Activated naive CD4-positive, alpha-beta T cell treated with anti-CD3 and anti-CD28 coated beads, Interleukin-2, amount 50 U/mL, for 72 hours (primary cell): ENCODE data around the gene FCN1. TPM values are rescaled to one million over a fixed set of nuclear protein-coding genes. Genes with fewer than 3 reads are reported as not detected.

Experiments
- ATAC-seq, 2 donors: fragments of 150-1000 bp; cut with Tn5 transposase; 2 replicates each; pipeline ENCODE4 v1.10.0; 2021; ENCODE audit warnings: mild to moderate bottlenecking in 2 of 2, moderate library complexity in 2 of 2
- DNase-seq, 2 donors: peaks; one replicate each; pipeline ENCODE4 v3.0.0; 2021 to 2022; ENCODE audit warnings: low spot score in 2 of 2
- H3K27ac Mint-ChIP-seq, 2 donors: one replicate each; pipeline ENCODE4 v1.8.0; 2022; ENCODE audit warnings: mild to moderate bottlenecking in 2 of 2, mixed read lengths in 2 of 2
- H3K36me3 Mint-ChIP-seq, 2 donors: one replicate each; pipeline ENCODE4 v1.8.0; 2022; ENCODE audit warnings: mixed read lengths in 2 of 2
- H3K9me3 Mint-ChIP-seq, 2 donors: one replicate each; pipeline ENCODE4 v1.8.0; 2022; ENCODE audit warnings: mixed read lengths in 2 of 2
- total RNA-seq, 2 donors: library from RNA; stranded (reverse); gene quantifications; one replicate each; pipeline ENCODE4 v1.2.3, GENCODE V29; 2022

The FCN1 gene
- total RNA-seq, 2 donors from 2014 or later = not detected

- DNase-seq (no peak), ATAC-seq (no peak)
- no peaks in the 10 kb centered on the region for H3K9me3 Mint-ChIP-seq
- H3K27ac Mint-ChIP-seq = no peak within 1 kb of the TSS
- no peaks in the 10 kb centered on the region for H3K36me3 Mint-ChIP-seq
Observed at GRCh38 chr9:134880484-134881312, 37.0 kb downstream of the FCN1 start, which contains the start of gene FCN2. Gene FCN2, plus strand, starts transcription at chr9:134880810. Its CDS starts 12 bp downstream, at chr9:134880822.

- Mint-ChIP-seq H3K9me3 (no peaks in the 10 kb centered on the region), H3K27ac (no peak overlapping the region), H3K36me3 (no peaks in the 10 kb centered on the region)
- DNase-seq (no peak), ATAC-seq (no peak)
Observed at GRCh38 chr9:134879664-134880483, 37.8 kb downstream of the FCN1 start.

GRCh38 chr9:134877541-134877940 lies 40.2 kb downstream of the FCN1 start:
- H3K36me3 Mint-ChIP-seq = no peaks in the 10 kb centered on the region
- ATAC-seq (no peak), DNase-seq (no peak)

GRCh38 chr9:134875371-134875770 lies 42.3 kb downstream of the FCN1 start:
- no peak for ATAC-seq
- Mint-ChIP-seq H3K9me3 (peaks cover 0 to 4% of the 10 kb centered on the region in 2 donors), H3K36me3 (no peaks in the 10 kb centered on the region), H3K27ac (no peak overlapping the region)
- DNase-seq = no peak

More at GRCh38 chr9:134877541-134877940, 40.2 kb downstream of the FCN1 start:
- H3K27ac Mint-ChIP-seq = no peak overlapping the region
- H3K9me3 Mint-ChIP-seq = no peaks in the 10 kb centered on the region

- H3K9me3 Mint-ChIP-seq = peaks cover 0 to 4% of the 10 kb centered on the region in 2 donors
- DNase-seq (no peak), ATAC-seq (no peak)
- H3K27ac Mint-ChIP-seq = no peak overlapping the region
- H3K36me3 Mint-ChIP-seq = no peaks in the 10 kb centered on the region
Observed at GRCh38 chr9:134872482-134873231, 45.1 kb downstream of the FCN1 start.

DNA sequence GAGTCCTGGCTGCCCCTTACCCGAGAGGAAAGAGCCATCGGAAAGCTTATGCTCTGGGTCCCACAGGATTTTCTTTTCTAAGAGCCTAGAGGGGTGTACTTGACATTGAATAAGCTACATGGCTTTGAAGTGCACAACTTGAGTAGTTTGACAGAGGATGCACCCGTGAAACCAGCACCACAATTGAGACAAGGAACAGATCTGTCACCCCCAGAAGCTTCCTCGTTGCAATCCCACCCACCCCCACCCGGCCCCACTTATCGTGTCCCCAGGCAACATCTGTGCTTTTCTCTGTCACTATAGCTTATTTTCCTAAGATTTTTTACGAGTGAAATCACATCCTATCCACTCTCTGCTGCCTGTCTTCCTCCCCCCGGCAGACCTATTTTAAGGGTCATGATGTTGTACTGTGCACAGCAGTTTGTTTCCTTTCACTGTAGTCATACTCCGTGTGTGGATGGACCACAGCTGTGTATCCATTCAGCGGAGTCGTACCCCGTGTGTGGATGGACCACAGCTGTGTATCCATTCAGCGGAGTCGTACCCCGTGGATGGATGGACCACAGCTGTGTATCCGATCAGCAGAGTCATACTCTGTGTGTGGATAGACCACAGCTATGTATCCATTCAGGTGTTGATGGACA lies 45.9 kb downstream of the FCN1 start:
- DNase-seq = no peak
- Mint-ChIP-seq H3K27ac (no peak overlapping the region), H3K36me3 (no peaks in the 10 kb centered on the region), H3K9me3 (peaks cover 0 to 4% of the 10 kb centered on the region in 2 donors)
- no peak for ATAC-seq

DNA sequence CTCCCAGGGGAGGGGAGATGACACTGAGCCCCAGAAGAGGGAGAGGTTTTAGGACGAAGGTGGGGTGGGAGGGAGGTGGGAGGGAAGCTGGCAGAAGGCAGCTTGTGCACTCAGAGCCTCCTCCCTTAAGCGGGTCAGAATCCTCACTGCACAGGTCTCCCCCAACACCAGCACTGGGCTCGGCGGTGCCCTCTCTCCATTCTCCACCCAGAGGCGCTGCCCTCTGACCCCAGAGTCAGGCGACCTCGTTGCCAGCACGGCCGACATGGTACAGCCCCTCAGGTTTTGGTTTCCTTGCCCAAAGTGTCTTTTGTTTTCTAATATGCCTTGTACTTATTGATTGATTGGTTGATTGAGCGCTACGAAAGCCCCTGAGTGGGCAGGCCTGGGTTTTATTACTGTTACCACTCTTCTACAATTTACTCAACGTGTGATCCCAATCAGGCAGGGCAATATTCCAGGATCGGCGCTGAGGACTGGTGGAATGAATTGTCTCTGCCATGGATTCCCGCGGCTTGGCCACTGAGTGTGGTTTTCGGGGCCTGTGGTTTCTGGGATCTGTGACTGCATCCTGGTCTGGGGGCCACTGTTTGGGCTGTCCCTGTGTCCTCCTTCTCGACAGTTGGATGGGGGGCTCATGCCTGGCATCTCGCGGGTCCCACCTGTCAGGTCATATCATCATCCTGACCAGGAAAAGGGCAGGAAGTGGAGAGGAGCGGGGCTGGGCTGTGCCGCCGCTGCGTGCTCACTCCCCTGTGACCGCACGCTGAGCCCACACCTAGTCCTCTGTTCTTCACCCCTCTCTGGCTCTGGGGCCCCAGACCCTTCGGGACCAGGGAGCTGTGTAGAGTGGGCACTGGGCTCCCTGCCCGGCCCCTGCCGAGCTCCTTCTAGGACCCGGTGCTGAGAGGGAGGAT lies 46.7 kb downstream of the FCN1 start:
- Mint-ChIP-seq H3K9me3 (peaks cover 0 to 4% of the 10 kb centered on the region in 2 donors), H3K27ac (no peak overlapping the region), H3K36me3 (no peaks in the 10 kb centered on the region)
- DNase-seq = no peak
- ATAC-seq = no peak

GRCh38 chr9:134870301-134870694 lies 47.4 kb downstream of the FCN1 start:
- no peaks in the 10 kb centered on the region for H3K36me3 Mint-ChIP-seq
- peaks cover 0 to 4% of the 10 kb centered on the region in 2 donors for H3K9me3 Mint-ChIP-seq
- ATAC-seq = no peak
- no peak overlapping the region for H3K27ac Mint-ChIP-seq
- no peak for DNase-seq

GRCh38 chr9:134869554-134870300 lies 48.0 kb downstream of the FCN1 start:
- no peaks in the 10 kb centered on the region for H3K36me3 Mint-ChIP-seq
- DNase-seq (no peak), ATAC-seq (no peak)
- no peak overlapping the region for H3K27ac Mint-ChIP-seq
- peaks cover 0 to 4% of the 10 kb centered on the region in 2 donors for H3K9me3 Mint-ChIP-seq

- no peak for DNase-seq
- peaks cover 0 to 4% of the 10 kb centered on the region in 2 donors for H3K9me3 Mint-ChIP-seq
- H3K36me3 Mint-ChIP-seq = no peaks in the 10 kb centered on the region
- no peak for ATAC-seq
- H3K27ac Mint-ChIP-seq = no peak overlapping the region
Observed at GRCh38 chr9:134868751-134869553, 48.8 kb downstream of the FCN1 start.

GRCh38 chr9:134867917-134868750 lies 49.6 kb downstream of the FCN1 start:
- Mint-ChIP-seq H3K36me3 (no peaks in the 10 kb centered on the region), H3K27ac (no peak overlapping the region), H3K9me3 (peaks cover 0 to 4% of the 10 kb centered on the region in 2 donors)
- ATAC-seq (no peak), DNase-seq (no peak)

DNA sequence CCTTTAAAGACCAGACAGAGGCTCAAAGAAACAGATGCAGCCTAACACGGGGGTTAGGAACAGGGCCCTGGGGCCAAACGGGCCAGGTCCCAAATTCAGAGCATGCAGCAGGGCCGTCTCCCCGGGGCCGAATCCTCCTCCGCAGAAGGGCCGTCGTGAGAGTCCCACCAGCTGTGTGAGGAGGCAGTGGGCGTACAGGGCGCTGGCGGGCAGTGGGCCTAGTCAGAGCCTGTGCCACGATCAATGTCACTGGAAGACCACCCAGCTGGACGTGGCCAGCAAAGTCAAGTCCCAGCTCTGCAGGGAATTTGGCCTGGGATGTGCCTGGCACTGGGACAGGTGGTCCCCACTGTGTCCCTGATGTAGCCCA lies 52.9 kb downstream of the FCN1 start:
- Mint-ChIP-seq H3K36me3 (no peaks in the 10 kb centered on the region), H3K9me3 (peaks cover 0 to 4% of the 10 kb centered on the region in 2 donors), H3K27ac (no peak overlapping the region)
- DNase-seq (no peak), ATAC-seq (no peak)

- Mint-ChIP-seq H3K27ac (no peak overlapping the region), H3K9me3 (peaks cover 0 to 4% of the 10 kb centered on the region in 2 donors), H3K36me3 (no peaks in the 10 kb centered on the region)
- DNase-seq (no peak), ATAC-seq (no peak)
Observed at GRCh38 chr9:134863941-134864820, 53.5 kb downstream of the FCN1 start.
